ENCODE data around the gene RPH3AL. TPM values are rescaled to one million over a fixed set of nuclear protein-coding genes. Genes with fewer than 3 reads are reported as not detected.
A peak's percentile ranks its signal among the peaks of the same experiment; 100 is the strongest.

RPH3AL gene
- total RNA-seq, 2 donors from 2014 or later: 9.7 to 11.2 TPM

DNA sequence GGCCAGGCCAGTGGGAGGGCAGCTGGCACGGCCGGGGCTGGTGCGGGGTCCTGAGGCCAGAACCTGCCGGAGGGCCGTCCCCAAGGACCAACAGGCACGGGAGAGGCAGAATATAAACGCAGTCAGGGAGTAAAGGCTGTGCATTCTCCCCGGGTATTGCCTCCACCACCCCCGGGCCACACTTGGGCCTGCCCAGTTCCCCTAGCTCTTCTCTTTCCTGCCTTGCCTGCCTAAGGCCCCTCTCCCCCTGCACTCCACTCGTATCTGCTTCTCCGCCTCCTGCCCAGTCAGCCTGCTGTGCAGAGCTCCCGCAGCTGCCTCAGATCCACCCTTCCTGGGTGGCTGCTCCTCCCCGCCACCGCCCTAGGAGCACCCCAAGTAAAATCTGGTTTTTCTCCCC is 5.0 kb upstream of the RPH3AL start:
- peak; percentile 72 for DNase-seq (ENCODE audit: low spot score)
- intact Hi-C loops (cut with DNase I): loop anchor here in 1 of 2 donors (10.0 kb wide), 1 partner anchor 153 kb away; no protein-coding TSS in a partner anchor

DNA sequence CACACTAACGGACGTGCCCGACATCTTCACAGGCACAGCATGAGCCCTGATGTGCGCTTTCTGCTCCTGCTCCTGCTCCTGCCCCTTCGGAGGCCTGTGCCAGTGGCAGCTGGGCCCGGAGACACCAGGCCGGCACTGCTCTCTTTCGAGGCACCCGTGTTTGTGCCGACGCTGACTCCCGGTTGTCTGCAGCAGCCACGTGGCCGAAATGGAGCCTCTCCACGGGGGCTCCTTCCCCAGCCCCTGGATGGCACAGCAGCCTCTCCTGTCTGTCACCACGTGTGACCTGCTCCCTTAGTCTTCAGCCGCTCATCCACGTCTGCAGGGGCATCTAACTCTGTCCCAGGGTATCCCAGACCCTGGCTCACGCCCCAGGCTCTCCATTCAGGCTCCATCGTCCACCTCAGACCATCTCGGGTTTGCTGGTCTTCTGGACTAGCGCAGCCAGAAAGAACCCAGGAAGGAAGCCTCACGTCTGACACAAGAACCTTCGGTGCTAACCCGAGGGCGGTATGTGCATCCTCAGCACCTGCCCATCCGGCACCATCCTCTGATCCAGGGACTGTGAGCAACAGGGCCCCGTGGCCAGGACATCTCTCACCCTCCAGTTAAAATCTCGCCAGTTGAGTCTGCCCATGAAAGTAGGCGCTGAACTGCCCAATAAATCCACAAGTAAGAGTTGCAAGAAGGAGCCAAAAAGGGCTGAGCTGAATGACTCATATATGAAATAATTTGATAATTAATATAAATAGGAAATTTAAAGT is 4.2 kb upstream of the RPH3AL start:
- intact Hi-C loops (cut with DNase I): loop anchor here in 1 of 2 donors (10.0 kb wide), 1 partner anchor 152 kb away; no protein-coding TSS in a partner anchor
- peak; percentile 66 for DNase-seq (ENCODE audit: low spot score)

DNA sequence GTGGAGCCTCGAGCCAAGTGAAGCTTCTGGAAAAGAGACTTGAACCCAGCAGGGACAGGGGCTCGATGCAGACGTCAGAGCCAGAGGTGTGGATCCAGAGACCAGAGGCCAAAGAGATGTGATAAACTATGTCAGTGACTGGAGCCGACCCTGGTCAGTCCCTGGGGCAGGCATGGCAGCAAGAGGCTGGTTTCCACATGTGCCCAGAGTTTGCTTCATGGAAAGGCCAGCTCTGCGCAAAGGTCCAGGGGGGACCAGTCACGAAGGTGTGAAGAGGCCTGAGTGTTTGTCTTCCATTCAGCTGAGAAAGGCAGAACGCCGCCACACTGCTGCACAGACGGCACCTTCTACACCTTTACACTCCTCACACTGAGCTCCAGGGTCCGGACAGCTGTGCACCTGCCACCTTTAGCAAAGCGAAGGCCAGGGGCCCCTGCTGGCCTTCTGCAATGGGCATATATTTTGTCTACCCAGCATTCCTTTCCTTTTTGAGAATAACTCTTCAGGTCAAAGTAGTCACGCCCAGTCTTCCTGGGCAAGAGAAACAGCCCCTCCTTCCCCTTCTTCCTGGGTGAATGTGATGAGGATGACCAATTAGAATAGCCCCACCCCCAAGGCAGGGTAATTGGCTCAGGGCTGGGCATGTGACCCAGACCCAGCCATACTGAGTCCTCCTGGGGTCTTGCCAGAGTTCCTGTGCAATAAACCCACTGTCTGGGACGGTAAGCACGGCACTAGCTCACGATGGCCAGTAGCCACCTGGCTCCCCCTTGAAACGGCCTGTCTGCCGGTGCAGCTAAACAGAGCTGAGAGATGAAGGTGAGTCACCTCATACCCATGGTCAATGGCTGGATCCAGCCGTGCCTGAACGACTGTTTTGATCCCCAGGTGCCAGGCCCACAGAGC is 2.3 kb upstream of the RPH3AL start:
- DNase-seq (ENCODE audit: low spot score): peak; percentile 76
- intact Hi-C loops (cut with DNase I): loop anchor here in 1 of 2 donors (10.0 kb wide), 1 partner anchor 150 kb away; no protein-coding TSS in a partner anchor

DNA sequence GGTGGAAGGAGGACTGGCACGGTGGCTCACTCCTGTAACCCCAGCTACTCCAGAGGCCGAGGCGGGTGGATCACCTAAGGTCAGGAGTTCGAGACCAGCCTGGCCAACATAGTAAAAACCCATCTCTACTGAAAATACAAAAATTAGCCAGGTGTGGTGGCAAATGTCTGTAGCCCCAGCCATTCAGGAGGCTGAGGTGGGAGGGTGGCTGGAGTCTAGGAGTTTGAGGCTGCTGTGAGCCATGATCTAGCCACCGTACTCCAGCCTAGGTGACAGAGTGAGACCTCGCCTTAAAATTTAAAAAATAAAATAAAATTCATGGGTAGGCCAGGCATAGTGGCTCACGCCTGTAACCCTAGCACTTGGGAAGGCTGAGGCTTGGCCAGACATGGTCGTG is 1.2 kb upstream of the RPH3AL start:
- DNase-seq (ENCODE audit: low spot score): peak; percentile 43
- intact Hi-C loops (cut with DNase I): loop anchor here in 1 of 2 donors (10.0 kb wide), 1 partner anchor 149 kb away; no protein-coding TSS in a partner anchor

DNA sequence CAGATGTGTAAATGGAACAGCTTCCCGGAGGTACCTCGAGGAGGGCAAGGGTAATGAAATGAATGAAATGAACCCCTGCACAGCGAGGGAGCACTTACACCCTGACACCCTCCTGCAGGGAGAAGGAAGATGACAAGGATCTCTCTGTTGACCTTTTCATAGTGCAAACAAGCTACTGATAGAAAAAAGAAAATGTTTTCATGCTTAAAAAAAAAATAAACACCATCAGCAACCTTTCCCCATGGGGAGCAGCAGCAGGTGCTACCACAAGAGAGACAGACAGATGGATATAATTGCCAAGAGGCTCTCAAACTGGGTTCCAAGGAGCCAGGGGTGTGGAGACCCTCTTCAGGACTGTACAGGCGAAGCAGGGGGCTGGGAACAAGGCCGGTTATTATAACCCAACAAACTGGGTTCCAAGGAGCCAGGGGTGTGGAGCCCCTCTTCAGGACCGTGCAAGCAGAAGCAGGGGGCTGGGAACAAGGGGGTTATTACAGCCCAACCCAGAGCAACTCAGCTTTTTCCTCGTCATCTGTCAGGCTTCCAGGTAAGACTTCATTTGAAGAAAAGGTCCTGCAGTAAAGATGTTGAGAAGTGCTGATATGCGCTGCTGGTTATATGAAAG is 718 bp upstream of the RPH3AL start:
- intact Hi-C loops (cut with DNase I): loop anchor here in 1 of 2 donors (10.0 kb wide), 1 partner anchor 149 kb away; no protein-coding TSS in a partner anchor
- no peak for DNase-seq (ENCODE audit: low spot score)

DNA sequence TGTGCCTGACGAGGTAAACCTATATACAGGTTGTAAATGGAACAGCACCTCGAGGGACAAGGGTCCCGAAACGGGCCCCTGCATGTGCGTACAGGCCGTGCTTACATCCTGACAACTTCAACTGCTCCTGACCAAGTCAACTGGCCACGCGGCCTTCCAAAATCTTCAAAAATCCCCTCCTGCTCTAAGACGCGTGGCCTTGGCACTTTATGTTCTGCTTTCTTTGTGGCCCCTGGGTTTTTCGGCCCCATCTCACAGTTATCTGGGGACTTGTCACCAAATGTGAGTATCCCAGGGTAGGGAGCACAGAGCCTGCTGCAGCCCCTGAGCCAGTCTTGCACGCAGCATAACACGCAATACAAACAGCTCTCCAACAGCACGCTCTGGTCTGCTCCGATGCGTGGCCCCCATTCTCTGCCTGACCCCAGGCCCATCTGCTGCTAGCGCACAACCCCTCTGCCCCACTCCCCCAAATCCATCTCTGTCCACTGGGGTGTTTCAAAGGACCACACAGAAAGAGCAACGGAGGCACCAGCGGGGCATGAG is 659 bp downstream of the RPH3AL start:
- DNase-seq (ENCODE audit: low spot score): no peak
- intact Hi-C loops (cut with DNase I): loop anchor here in 1 of 2 donors (10.0 kb wide), 1 partner anchor 147 kb away; no protein-coding TSS in a partner anchor

DNA sequence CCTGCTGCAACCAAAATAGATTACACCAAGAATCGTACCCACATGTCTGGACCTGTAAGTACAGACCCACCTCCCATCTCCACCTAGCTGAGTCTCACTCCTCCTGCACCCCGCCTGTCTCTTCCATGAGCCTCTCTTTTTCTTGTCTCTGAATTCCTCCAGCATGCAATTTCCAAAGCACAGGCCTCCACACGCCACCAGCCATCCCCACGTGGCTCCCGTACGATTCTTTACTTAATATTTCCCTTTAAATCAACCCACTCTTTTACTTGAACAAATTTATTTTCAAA is 1.2 kb downstream of the RPH3AL start:
- DNase-seq (ENCODE audit: low spot score): no peak
- intact Hi-C loops (cut with DNase I): loop anchor here in 1 of 2 donors (10.0 kb wide), 1 partner anchor 147 kb away; no protein-coding TSS in a partner anchor

DNA sequence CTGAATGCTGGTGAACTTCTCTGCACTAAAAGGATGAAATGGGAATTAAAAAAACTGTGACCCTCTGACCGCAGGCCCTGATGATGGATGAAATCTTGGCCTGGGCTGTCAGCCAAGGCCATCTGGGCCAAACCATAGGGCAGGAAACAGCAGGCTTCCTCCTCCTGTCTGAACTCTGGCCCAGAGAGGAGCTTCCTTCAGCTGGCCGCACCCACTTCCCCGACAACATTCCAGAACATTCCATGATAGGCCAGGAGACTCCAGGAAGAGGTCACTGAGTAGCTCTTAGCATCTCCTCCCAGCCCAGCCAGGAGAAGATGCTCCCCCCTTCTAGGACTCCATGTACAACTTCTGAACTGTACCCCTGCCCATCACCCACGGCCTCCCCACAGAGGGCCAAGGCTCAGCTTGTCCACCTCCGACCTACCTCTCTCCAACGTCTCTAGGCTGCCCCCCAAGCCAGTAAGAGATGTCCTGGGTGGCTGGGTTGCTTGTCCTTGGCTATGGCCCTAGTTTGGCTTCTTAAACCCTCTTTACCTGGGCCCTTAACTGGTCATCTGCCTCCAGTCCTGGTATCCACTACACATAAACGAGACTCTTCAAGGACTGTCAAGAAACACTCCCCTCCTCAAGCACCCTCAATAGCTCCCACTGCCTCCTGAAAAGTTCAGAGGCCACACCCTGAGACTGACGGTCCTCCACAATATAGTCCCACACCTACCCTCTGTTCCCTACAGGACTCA is 1.7 kb downstream of the RPH3AL start:
- intact Hi-C loops (cut with DNase I): loop anchor here in 1 of 2 donors (10.0 kb wide), 1 partner anchor 146 kb away; no protein-coding TSS in a partner anchor

DNA sequence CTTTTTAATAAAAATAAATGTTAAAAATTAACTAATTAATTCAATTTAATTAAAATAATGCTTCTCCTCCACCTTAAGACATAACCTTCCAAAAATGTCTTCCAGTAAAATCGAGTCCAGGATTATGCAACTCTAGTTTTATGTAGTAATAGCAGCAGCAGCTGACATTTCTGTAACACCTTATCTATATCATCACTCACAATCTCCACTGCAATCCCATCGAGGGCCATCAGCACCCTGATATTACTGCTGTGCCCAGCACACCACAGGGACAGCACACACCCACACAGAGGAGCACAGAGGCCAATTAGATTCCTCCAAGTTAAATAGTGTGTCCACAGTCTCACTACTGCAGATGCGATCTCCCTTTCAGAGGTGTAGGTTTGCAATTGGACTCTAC is 2.9 kb downstream of the RPH3AL start:
- DNase-seq (ENCODE audit: low spot score): peak; percentile 5
- intact Hi-C loops (cut with DNase I): loop anchor here in 1 of 2 donors (10.0 kb wide), 1 partner anchor 145 kb away; no protein-coding TSS in a partner anchor

More for the DNA sequence above, 1.7 kb downstream of the RPH3AL start:
- DNase-seq (ENCODE audit: low spot score): peak; percentile 94

DNA sequence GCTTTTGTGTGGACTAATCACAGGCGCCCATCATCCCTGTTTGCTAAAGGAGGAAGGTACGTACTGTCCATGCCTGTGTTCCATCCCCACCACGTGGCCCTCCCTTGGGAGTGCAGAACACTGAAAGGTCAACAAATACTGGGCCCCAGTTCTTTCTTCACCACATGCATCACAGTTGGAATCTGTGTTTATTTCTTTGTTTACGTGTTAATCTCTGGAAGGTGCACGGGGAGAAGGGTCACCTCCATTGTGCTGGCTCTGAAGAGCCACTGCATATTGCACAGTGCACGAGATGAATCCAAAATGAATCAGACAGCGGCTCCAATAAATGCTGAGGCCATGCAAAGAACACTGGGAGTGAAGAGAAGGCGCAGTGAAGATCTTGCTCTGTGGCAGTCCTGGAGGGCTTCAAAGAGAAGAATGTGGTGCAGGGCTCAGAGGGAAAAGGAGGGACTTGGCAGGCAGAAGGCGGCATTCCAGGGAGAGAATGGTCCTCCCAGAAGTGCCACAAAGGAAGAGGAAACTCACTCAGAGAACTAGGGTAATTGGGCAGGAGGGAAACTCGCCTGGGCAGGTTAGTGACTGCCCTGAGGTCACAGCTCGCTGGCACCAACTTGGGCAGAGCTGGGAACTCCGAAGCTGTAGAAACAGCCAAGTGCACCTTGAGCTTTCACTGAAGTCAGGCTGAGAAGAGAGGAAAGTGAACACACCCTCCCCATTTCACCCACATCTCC is 3.7 kb downstream of the RPH3AL start:
- DNase-seq (ENCODE audit: low spot score): peak; percentile 75
- intact Hi-C loops (cut with DNase I): no loop called here

DNA sequence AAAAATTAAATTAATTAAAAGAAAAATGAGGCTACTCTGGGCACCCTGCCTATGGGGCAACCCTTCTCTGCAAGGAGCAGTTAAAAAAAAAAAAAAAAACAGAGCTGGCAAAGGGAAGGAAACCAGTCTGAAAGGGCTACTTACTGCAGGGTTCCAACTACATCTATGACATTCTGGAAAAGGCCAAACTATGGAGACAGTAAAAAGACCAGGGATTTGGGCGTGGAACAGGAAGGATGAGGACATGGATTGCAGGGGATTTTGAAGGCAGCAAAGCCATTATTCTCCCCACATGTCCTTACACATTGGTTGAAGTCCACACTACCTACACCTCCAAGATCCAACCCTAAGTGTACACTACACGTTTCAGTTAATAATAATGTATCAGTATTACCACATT is 4.6 kb downstream of the RPH3AL start:
- intact Hi-C loops (cut with DNase I): no loop called here

DNA sequence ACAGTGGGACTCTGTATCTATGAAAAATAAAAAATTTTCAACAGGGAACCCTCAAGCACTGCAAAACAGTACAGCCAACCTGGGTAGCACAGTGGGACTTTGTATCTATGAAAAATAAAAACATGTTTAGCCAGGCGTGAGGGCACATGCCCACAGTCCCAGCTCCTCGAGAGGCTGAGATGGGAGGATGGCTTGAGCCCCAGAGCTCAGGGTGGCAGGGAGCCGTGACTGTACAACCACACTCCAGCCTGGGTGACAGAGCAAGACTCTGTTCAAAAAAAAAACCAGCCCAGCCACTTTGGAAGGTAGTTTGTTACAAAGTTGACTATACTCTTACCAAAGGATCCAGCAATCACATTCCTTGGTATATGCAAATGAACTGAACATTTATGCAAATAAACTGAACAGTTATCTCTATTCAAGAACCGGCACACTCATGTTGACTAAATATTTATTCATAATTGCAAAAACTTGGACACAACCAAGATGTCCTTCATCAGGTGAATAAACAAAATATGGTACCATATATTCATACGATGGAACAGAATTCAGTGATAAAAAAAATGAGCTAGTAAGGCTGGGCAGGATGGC is 5.2 kb downstream of the RPH3AL start:
- peak; percentile 11 for DNase-seq (ENCODE audit: low spot score)

More for the DNA sequence above, 4.6 kb downstream of the RPH3AL start:
- DNase-seq (ENCODE audit: low spot score): no peak

DNA sequence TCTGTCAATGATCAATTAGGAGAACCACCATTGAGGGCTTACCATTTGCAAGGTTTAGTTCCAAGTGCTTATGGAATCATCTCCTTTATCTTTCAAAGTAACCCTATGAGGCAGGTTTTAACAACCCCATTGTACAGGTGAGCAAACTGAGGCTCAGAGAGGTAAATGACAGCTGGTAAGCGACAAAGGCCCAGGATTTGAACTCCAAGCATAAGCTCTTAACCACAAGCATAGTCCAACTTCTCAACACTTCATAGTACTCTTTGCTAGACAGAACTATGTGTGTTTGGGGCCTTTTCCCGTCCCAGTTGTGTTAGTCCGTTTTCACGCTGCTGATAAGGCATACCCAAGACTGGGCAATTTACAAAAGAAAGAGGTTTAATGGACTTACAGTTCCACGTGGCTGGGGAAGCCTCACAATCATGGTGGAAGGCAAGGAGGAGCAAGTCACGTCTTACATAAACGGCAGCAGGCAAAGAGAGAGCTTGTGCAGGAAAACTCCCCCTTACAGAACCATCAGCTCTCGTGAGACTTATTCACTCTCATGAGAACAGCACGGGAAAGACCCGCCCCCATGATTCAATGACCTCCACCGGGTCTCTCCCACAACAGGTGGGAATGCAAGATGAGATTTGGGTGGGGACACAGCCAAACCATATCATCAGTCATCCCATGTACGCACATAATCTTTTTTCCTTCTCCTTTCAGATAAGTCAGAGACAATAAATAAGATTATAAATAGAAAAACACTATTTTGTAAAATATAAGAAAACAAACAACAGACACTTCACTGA is 6.4 kb downstream of the RPH3AL start:
- intact Hi-C loops (cut with DNase I): no loop called here
- peak; percentile 5 for DNase-seq (ENCODE audit: low spot score)

More for the DNA sequence above, 5.2 kb downstream of the RPH3AL start:
- intact Hi-C loops (cut with DNase I): no loop called here

DNA sequence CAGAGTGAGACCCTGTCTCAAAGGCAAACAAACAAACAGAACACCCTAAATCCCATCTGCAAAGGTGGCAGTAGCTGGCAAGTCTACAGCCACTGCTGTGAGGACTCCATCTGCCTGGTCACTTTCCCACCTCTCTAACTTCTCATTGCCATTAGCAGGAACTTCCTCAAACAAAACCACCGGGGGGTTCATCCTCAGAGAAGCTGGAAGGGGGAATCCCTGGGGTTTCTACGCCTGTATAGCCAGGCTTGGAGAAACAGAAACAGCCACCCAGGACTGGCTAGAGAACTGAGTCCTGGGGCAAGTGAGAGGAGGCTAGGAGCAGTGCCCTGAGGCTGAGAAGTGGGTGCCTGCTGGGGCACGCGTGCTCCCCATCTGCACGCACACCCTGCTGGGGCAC is 7.3 kb downstream of the RPH3AL start:
- intact Hi-C loops (cut with DNase I): no loop called here
- peak; percentile 4 for DNase-seq (ENCODE audit: low spot score)

DNA sequence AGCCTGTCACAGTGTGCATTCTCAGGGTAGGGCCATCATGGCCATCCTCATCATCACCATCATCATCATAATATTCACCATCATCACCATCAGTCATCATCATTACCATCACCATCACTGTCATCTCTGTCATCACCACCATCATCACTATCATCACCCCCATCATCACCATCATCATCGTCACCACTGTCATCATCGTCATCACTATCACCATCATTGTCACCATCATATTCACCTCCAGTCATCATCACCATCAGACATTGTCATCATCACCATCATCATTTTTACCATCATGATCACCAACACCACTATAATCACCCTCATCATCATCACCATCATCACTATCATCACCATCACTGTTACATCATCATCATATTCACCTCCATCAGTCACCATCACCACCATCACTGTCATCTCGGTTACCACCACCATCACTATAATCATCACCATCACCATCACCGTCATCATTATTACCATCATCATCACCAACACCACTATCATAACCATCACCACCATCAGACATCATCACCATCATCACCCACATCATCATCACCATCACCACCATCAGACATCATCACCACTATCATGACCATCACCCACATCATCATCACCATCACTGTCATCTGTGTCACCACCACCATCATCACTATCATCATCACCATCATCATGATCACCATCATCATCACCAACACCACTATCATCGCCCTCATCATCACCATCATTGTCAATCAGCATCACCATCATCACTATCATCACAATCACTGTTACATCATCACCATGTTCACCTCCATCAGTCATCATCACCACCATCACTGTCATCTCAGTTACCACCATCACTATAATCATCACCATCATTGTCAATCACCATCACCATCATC is 8.5 kb downstream of the RPH3AL start:
- no peak for DNase-seq (ENCODE audit: low spot score)
- intact Hi-C loops (cut with DNase I): no loop called here

DNA sequence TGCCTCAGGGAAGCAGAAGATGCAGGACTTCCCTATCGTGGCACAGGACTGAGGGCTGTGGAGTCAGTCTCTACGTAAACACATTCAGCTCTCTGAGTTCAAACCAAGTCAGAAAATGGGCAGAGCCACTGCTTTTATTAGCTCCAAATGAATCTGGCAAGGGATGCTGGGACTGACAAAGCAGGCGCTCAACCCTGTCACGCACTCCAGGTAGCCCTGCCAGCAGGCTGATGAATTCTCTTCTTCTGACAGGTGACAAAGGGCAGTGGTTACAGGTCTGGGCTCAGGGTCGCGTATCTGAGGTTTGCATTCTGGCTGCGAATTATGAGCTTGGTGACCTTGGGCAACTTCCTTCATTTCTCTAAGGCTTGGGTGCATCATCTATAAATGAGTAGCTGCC is 9.4 kb downstream of the RPH3AL start:
- no peak for DNase-seq (ENCODE audit: low spot score)

More for the DNA sequence above, 9.4 kb downstream of the RPH3AL start:
- intact Hi-C loops (cut with DNase I): no loop called here

All from posterior vena cava (tissue), 2 donors.